Activated gamma-delta T cell treated with Interleukin-2 at 50 U/mL for 16 hours (primary cell): Measurements from ENCODE around the gene KCNT1.

ENCODE experiments used
- DNase-seq: peaks from one replicate; pipeline ENCODE4 v3.0.0-alpha.2; 2020

KCNT1 gene

DNA sequence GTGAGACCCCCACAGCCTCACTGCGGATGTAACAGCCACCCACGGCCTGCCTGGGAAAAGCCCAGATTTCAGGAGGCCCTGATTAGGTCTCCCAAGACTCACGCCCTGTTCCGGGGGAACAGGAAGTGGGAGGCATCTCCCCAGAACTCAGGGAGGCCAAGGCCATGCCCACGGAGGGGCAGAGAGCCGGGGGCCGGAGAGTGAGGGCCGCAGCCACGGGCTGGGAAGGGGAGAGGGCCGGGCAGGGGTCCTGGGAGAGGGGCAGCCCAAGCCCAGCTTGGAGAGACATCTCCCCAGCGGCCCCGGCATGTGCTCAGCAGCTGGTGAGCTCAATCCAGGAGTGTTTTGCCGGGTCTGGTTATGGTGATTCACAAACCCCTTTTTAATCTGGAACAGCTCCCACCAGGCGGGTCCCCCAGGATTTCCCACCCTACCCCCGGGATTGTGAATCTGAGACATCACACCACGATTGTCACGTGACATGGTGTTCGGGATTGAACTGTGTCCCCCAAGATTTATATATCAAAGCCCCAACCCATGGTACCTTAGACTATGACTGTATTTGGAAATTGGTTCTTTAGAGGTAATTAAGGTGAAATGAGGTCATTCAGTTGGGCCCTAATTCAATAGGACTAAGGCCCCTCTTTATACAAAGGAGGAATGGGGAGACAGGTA lies 26.6 kb downstream of the KCNT1 start:
- no peak for DNase-seq

DNA sequence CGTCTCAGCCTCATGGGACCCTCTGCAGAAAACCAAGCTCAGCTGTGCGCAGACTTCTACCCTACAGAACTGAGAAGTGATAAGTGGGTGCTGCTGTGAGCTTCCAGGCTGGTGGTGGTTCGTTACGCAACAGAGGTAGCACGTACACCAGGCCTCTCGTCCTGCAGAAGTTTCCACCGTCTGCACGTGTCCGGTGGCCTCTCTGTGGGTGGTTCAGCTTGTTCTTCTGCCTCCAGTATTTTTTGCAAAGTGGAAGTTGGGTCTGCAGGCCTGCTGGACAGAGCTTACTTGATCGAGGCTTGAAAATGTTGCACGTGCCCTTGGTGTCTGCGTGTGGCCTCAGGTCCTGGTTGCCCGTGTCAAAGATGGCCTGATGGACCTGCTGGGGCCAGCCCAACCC lies 27.5 kb downstream of the KCNT1 start:
- no peak for DNase-seq

DNA sequence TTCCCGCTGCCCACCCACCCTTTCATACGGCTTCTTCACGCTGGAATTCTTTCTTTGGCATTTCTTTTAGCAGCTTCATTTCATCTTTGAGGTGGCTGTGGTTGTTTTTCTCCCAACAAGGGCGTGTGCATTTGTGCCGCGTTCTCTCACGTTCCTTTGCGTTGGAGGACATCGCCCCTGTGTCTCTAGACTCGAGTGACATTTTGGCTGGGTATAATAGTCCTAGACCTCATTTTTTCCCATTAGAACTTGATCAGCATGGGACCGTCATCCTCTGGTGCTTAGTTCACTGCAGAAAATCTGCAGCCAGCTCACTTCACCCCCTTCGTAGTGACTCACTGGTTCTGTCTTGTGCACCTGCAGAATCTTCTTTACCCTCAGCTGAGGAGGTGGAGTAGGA lies 29.5 kb downstream of the KCNT1 start:
- no peak for DNase-seq

DNA sequence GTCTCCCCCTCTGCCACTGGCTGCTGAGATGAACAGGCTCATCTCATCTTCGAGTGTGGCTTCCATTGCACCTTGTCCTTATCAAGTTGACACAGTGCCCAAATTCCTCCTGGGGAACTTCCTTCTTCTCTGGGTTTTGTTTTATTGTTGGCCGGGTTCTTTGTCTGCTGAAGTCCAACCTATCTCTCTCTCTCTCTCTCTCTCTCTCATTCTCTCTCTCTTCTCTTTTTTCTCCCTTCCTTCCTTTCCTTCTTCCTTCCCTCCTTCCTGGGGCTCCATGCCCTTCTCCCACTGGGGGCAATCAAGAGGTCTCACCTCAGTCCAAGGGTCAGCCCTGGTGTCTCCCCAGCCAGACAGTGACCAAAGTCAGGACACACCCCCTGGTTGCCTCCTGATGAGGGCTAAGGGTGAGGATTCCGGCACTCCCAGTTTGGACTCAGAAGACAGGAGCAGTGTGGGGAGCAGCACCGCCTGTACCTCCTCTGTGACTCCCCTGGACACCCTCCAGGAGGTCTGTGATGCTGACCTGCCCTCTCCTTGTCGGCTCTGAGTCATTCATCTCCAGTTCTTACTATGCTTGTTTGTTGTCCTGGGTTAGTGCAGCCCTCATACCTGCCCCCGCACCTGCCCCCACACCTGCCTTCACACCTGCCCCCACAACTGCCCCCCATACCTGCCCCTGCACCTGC lies 30.7 kb downstream of the KCNT1 start:
- no peak for DNase-seq

DNA sequence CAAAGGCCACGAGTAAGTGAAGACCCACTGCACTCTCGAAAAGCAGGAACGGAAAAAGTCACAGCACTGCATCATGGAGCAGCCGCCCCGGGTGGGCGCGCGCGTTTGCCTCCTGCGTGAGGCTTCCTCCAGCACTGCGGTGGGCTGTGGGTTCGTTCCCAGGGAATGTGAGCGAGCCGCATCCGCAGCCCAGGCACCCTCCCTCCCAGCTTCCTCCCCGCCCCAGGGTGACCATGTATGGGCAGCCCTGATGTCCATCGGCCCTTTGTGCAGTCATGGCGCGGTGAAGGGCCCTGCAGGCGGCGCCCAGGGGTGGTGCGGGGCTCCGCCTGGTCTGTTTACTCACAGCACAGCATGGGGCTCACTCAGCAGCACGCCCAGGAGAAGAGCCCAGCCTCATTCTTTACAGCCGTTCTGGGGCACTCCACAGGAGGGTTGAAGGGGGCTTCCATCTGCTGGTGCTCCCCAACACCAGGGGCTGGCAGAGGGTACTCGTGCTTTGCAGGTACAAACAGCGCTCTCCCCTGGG lies 32.7 kb downstream of the KCNT1 start:
- DNase-seq, result no peak

DNA sequence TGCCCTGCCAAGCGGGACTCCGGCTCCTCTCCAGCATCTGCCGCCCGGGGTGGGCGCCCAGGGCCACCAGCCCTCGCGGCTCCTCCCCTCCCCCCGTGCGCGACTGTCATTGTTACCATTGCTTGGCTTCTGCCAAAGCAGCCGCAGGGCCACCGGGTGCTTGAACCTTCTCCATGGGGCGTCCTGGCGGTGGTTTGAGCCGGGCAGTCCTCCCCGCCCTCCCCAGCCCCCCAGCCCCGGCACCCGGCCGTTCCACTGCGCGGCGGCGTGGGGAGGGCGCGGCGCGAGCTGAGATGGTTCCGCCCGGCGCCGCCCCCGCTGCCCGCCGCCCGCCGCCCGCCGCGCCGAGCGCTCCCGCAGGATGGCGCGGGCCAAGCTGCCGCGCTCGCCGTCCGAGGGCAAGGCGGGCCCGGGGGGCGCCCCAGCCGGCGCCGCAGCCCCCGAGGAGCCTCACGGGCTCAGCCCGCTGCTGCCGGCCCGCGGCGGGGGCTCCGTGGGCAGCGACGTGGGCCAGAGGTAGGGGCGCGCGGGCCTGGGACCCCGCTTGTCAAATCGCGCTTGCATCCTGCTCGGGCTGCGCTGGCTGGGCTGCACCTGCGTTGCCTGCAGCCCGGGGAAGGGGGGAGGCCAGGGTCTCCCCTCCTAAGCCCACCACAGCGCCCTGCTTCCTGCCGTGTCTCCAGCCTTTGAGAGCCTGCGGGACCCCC lies 34.4 kb downstream of the KCNT1 start:
- no peak for DNase-seq

DNA sequence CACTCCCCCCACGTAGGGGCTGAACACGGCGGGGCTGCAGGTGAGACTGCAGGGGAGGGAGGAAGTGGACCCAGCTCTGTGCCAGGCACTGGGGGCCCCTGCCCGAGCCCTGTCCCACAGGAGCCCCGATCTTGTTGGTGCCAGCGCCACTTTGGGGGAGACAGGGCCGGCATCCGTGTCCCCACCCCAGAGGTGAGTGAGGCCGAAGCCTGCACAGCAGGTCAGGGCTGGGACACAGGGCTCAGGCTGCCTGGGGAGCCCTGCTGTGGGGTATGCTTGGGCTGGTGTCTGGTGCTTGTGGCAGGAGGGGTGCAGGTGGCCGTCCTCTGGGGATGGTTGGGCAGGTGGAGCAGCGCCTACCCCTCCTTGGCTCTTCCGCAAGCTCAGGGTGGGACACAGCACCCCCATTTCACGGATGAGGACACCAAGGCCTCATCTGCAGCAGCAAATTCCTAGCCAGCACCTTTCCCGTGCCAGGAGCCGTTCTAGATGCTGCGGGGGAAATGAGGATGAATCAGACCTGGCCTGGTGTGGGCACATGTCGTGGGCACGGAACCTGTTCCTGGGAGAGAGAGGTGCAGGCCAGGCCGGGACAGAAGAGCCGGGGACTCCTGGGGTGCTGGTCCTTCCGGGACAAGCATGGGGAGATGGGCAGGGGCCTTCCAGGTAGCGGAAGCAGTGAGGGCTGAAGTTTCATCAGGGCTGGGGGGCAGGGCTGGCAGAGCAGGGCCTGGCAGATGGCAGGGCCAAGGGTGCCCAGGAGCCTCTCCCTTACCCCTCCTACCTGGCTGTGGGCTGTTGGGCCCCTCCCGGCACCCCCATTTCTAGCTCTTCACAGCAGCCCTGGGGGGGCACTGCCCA lies 35.2 kb downstream of the KCNT1 start:
- DNase-seq, result no peak

DNA sequence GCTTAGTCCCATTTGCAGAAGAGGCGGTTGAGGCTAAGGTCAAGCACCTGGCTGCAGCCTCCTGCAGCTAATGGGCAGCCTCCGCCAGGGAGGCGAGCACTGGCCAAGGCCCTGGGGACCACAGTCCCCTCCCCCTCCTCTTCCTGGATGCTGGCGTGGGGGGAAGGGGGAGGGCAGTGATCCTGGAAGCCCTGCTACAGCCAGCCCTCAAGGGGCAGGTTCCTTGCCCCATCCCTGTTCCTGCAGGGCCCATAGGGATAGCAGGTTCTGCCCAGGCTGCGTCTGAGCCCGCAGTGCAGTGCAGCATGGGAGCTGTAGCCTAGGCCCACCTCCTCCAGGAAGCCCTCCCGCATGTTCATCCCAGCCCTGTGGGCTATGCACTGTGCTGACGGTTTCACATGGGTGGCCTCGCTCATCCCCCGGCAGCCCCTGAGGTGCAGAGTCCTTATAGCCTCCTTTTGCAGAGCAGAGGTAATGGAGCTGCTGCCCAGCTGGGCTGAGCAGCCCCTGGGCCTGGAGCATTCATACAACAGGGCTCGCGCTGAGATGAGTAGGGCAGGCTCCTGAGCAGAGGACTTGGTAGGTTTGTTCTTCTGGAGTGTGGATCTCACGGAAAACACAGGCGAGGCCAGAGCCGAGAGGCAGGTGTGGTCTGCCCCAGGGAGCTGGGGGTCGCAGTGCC lies 36.0 kb downstream of the KCNT1 start:
- DNase-seq, result no peak

DNA sequence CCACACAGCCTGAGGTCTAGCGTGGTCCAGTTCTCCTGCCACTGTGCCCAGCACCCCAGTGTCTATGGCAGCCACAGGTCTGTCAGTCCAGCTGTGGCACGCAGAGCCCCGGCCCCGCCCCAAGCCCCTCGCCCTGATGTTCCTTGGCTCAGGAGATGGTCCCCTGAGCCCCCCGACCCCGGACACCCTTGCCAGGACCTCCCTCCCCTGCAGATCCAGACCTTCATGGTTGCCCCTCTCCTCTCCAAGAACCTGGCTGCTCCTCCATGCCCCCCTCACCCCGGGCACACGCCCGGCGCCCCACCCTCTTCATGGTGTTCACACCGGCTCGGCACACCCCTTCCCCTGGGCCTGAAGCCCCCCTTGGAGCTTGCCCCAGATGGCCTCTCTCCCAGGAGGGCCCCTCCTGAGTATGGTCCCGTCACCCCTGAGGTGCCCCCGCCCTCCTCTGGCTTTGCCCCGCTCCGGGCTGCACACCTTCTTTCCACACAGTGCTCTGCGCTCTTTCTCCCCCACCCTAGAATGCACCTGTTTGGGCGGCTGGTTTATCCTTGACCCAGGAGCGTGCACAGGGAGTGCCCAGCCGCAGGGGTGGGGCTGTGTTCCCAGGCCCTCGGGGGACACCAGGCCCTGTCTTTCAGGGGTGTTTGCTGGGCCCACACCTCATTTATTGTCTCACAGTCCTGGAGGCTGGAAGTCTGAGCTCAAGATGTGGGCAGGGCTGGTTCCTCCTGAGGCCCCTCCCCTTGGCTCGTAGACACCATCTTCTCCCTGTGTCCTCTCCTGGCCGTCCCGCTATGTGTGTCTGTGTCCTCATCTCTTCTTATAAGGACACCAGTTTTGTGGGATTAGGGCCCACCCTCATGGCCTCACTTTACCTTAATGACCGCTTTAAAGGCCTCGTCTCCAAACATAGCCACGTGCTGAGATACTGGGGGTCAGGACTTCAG lies 37.6 kb downstream of the KCNT1 start:
- no peak for DNase-seq

DNA sequence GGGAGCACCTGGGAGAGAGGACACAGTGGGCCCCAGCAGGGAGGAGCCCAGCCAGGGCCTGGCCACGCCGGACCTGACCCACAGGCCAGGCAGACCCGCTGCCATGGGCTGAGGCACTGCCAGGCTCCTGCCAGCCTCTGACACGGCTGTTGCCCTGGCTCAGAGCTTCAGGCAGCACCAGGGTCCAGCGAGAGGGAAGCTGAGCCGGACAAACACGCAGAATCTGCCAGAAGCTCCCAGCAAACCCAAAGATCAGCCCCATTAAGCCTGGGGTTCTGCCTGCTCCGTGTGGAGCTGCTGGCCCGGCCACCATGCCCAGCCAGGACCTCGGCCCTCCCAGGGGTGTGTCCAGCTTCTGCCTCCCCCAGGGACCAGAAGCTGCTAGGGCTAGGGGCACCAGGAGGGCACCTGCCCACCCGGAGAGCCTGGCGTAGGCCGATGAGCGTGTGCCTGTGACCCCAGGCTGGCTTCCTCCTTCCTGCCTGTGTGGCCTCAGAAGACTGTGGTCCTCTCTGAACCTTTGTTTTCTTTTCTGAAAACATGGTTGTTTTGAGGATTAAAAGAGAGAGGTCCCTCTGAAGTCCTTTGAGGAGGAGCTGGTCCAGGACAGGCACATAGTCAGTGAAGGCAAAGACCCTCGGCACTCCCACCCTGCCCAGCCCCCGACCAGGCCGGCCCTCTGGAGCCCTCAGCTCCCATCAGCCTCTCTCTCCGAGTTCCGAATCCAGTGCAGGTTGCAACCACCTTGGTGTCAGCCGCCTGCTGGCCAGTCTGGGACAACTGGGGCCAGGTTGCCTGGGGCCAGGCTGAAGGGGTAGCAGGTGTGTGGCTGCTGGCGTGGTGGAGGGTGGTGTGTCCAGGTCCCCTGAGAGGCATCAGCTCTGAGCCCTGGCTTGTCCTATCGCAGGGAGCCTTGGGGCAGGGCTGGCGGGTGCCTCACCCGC lies 39.6 kb downstream of the KCNT1 start:
- DNase-seq, result no peak

DNA sequence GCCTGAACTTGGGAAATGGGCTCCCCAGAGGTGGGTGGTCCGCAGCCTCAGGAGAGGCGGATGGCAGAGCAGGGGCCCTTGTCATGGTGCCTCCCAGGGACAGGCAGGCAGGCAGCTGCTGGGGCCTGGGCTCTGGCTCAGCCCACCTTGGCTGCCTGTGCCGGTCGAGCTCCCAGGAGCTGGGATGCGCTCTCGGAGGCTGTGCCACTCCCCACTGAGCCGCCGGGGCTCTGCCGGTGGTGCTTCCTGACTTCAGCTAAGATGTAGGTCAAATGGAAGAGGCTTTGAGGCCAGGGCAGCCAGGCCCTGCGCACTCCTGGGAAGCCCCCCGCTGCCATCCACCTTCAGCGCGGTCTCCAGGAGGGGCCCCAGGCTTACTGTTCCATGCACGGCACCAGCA lies 41.0 kb downstream of the KCNT1 start:
- DNase-seq, result no peak

DNA sequence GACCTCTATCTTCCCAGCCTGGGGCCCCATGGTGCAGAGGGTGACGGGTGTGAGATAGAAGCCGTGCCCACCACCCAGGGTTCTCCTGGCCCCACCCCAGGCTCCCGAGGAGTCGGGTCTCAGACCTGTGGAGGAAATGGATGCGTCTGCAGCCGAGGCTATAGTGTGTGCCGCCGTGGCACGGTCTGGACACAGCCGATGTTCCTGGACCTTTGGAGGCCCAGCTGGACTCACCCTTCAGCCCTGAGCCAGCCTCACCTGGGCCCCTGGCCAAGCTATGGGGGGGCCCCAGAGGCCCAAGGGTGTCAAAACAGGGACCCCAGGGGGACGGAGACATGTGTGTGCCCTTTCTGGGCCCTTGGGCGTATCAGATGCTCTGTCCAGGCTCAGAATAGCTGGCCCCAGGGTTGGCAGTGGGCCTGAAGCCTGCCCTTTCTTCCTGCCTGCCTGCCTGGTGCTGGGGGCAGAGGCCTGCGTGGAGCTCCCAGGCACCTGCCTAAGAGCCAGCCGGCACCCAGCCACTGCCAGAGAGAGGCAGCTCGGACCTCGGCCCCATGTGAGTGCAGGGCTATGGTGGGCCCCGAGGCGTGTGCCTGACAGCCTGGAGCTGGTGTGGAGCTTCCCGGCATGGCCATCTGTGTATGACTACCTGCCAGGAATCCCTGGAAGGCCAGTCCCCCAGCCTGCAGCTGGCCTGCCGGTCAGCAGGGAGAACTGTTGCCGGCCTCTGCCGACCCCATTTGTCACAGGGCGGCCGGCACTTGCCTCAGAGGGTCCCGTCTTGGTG lies 41.8 kb downstream of the KCNT1 start:
- DNase-seq, result no peak

DNA sequence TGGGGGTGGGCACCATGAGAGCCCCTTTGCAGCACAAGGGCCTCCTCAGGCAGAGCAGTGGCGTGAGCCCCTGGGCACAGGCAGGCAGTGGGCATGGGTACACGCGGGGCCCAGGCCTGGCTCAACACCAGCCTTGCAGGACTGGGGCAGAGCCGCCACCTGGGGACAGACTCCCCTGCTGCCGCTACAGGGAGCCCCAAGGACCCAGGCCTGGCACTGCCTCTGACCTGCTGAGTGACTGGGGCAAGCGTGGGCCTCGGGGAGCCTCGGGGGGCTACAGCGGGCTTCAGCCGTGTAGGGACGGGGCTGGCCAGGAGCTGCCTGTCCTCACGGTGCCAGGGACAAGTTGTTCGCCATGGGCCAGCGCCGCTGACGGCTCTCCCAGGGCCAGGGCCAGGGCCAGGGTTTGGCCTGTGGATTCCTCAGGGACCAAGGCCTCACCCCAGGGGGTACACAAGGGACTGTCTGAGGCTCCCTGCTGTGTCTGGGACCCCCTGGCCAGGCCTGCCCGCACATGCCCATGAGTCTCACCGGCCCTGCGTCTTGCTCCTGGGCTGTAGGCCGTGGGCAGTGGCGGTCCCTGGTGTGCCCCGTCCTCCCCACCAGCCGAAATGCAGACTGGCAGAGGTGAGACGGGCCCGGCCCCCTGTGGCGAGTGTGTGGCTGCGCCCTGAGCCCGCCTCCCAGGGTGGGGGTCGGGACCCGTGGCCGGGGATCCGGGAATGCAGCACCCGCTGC lies 42.5 kb downstream of the KCNT1 start:
- DNase-seq, result no peak

DNA sequence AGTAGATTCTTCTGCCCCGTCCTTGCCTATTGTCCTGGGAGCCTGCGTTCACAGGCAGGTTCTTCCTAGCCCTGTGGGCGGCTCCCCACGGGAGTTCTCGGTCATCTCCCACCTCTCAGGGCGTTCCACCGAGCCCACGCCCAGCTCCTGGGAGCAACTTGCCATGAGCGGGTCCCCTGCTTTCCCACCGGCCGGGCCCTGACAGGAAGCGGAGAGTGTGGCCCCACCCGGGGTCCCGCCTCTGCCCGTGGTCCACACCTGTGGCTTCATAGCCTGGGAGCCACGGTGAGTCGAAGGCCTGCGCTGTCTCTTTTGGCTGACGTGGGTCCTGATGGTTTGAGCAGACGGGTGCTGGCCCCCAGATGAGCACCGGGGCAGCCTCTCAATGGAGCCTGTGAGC lies 43.2 kb downstream of the KCNT1 start:
- DNase-seq, result no peak

DNA sequence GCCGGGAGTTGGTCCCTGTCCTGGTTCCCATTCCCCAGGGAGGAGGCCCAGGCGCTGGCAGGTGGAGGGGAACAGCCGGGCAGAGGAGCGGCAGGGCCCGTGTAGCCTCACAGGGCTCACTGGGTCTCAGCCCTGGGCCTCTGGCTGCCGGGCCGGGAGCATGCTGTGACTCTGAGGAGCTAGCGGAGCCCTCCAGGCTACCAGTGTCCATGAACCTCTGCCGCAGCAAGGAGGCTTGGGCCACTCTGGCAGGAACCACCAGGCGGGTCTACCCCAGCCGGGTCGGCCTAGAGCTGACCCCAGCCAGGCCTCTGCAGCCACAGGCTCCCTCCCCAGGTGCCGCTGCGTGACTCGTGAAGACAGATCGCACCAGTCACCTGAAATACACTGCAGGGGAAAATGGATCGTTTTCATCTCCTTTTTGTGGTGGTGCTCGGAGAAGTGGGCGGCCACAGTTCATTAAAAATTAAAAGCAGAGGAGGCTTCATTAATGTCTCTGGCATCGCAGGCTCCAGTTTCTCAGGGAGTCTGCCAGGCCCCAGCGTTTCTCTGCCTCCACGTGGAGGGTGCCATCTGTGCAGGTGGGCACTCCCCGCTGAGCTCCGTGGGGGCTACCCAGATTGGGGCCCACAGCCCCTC lies 43.8 kb downstream of the KCNT1 start:
- DNase-seq, result no peak

DNA sequence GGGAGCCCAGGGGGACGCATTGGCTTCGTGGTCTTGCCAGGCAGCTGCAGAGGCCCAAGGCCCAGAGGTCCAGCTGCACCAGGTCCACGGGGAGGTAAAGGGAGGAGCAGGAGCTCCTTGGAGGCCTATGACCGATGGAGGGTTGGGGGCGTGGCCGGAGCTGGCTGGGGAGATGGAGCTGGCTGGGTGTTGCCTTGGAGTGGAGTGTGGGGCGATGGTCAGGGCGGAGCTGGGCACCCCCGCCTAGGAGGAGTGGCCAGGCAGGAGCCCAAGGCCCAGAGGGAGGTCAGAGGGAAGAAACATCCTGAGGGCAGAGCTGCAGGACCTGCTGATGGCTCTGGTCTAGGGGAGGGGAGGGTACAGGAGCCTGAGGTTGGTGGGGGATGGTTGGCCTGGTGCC lies 44.6 kb downstream of the KCNT1 start:
- no peak for DNase-seq

DNA sequence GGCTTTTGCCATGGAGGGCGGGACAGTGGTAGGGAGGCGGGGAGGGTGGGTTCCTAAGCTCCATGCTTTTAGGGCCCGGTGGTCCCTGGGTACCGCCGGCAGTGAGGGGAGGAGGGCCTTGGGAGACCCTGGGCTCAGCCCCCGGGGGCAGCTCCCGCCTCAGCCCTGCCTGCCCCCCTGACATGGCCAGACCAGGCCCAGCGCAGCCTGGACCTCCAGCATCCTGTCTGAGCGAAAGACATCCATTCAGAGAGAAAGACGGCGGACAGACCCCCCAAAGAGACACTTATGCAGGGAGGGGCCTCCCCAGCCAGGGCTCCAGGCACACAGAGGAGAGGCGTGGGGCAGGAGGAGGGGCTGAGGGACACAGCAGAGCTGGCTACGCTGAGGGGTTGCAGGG lies 45.3 kb downstream of the KCNT1 start:
- no peak for DNase-seq

DNA sequence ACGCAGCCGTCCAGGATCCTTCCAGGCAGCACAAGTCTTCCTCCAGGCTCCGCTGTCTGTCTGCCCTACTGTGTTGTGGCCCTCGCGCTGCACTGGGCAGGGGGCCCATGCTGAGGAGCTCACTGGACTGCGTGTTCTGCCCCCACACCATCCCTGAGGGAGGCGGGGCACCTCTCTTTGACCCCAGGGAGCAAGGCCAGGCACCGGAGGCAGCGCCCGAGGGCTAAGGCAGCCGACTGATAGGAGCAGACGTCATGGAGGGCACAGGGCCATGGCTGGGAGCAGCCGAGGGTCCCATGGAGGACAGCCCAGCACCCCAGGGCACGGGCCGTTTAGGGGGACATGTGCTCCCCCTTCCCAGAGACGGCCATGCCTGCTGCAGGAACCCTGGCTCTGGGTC lies 46.7 kb downstream of the KCNT1 start:
- DNase-seq, result no peak
